Neural progenitor cell (in vitro differentiated cells): ENCODE results near the gene LRRTM3. TPM values are rescaled to one million over a fixed set of nuclear protein-coding genes. Genes with fewer than 3 reads are reported as not detected.

Source experiments
- DNase-seq: peaks from one replicate; pipeline ENCODE4 v3.0.0-alpha.2; 2016; ENCODE audit warnings: low spot score
- H2AFZ ChIP-seq: fragments of 200-600 bp; sonication (generic); replicated peaks from 2 replicates; pipeline ENCODE4 v1.6.1; 2016; ENCODE audit warnings: antibody characterized with exemption
- H3F3A ChIP-seq: fragments of 200-600 bp; sonication (generic); 2 replicates; pipeline ENCODE4 v1.6.1; 2016; ENCODE audit warnings: antibody characterized with exemption, low read depth
- H3K27ac ChIP-seq: fragments of 200-600 bp; sonication (generic); 2 replicates; pipeline ENCODE4 v1.5.1; 2016; ENCODE audit warnings: mild to moderate bottlenecking
- H3K27me3 ChIP-seq: fragments of 200-600 bp; sonication (generic); 2 replicates; pipeline ENCODE4 v1.6.1; 2016; ENCODE audit warnings: mild to moderate bottlenecking, moderate library complexity
- H3K36me3 ChIP-seq: fragments of 200-600 bp; sonication (generic); 2 replicates; pipeline ENCODE4 v1.5.1; 2016
- H3K4me1 ChIP-seq: fragments of 200-600 bp; sonication (generic); 2 replicates; pipeline ENCODE4 v1.6.1; 2016; ENCODE audit warnings: mixed run types
- H3K4me2 ChIP-seq: fragments of 200-600 bp; sonication (generic); 2 replicates; pipeline ENCODE4 v1.6.1; 2016
- H3K4me3 ChIP-seq: fragments of 200-600 bp; sonication (generic); 2 replicates; pipeline ENCODE4 v1.5.1; 2016
- H3K79me2 ChIP-seq: fragments of 200-600 bp; sonication (generic); 2 replicates; pipeline ENCODE4 v1.6.1; 2016; ENCODE audit warnings: low read depth
- H3K9ac ChIP-seq: fragments of 200-600 bp; sonication (generic); 2 replicates; pipeline ENCODE4 v1.6.1; 2016
- H3K9me3 ChIP-seq: fragments of 200-600 bp; sonication (generic); 2 replicates; pipeline ENCODE4 v1.5.1; 2016; ENCODE audit warnings: low read depth
- H4K20me1 ChIP-seq: fragments of 200-600 bp; sonication (generic); 2 replicates; pipeline ENCODE4 v1.6.1; 2016; ENCODE audit warnings: low read depth
- H3K27ac Mint-ChIP-seq: 3 replicates; pipeline ENCODE4 v1.8.0; 2021; ENCODE audit warnings: mixed read lengths
- H3K27me3 Mint-ChIP-seq: 2 replicates; pipeline ENCODE4 v1.8.0; 2022; ENCODE audit warnings: low read depth, mild to moderate bottlenecking, inconsistent platforms, moderate library complexity, mixed read lengths; ENCODE audit not compliant: insufficient read depth
- H3K36me3 Mint-ChIP-seq: 3 replicates; pipeline ENCODE4 v1.8.0; 2021; ENCODE audit warnings: mixed read lengths
- H3K4me1 Mint-ChIP-seq: 3 replicates; pipeline ENCODE4 v1.8.0; 2021; ENCODE audit warnings: mixed read lengths
- H3K4me3 Mint-ChIP-seq: 3 replicates; pipeline ENCODE4 v1.8.0; 2021; ENCODE audit warnings: mild to moderate bottlenecking, moderate library complexity, mixed read lengths
- H3K9me3 Mint-ChIP-seq: 3 replicates; pipeline ENCODE4 v1.8.0; 2020; ENCODE audit warnings: mixed read lengths
- CTCF ChIP-seq: fragments of 200-600 bp; sonication (generic); IDR thresholded peaks from 2 replicates; pipeline ENCODE4 v1.5.1; 2017; ENCODE audit warnings: antibody characterized with exemption, mild to moderate bottlenecking
- EZH2 ChIP-seq: fragments of 200-600 bp; sonication (generic); IDR thresholded peaks from 2 replicates; pipeline ENCODE4 v1.6.1; 2017; ENCODE audit warnings: antibody characterized with exemption, mild to moderate bottlenecking, moderate library complexity
- EZH2phosphoT487 ChIP-seq: fragments of 200-600 bp; sonication (generic); IDR thresholded peaks from 2 replicates; pipeline ENCODE4 v1.6.1; 2017; ENCODE audit warnings: antibody characterized with exemption
- total RNA-seq: library from RNA; depleted of rRNA; stranded (reverse); fragments of >200 nt; gene quantifications from 2 replicates; pipeline ENCODE4 v1.2.3, GENCODE V29; 2015; ENCODE audit warnings: low replicate concordance

Gene LRRTM3
- total RNA-seq, 1 donor from 2014 or later, result not detected

GRCh38 chr10:66916030-66916429 lies 9.8 kb upstream of the LRRTM3 start:
- no peak for DNase-seq
- Histone ChIP-seq H3K79me2 (no peaks in the 10 kb centered on the region), H3K4me1 (no peaks in the 10 kb centered on the region), H4K20me1 (no peaks in the 10 kb centered on the region), H3K27me3 (no peaks in the 10 kb centered on the region), H3K36me3 (no peaks in the 10 kb centered on the region), H3K9ac (no peak overlapping the region), H3K4me2 (no peak overlapping the region), H3K27ac (no peak overlapping the region), H3K4me3 (no peak overlapping the region), H2AFZ (no peak overlapping the region), H3K9me3 (no peaks in the 10 kb centered on the region), H3F3A (no peaks in the 10 kb centered on the region)
- H3K4me3 Mint-ChIP-seq, result no peak overlapping the region
- H3K4me1 Mint-ChIP-seq, result no peaks in the 10 kb centered on the region
- no peaks in the 10 kb centered on the region for H3K36me3 Mint-ChIP-seq
- no peaks in the 10 kb centered on the region for H3K27me3 Mint-ChIP-seq
- TF ChIP-seq EZH2 (no peak), CTCF (no peak), EZH2phosphoT487 (no peak)
- no peak overlapping the region for H3K27ac Mint-ChIP-seq
- no peaks in the 10 kb centered on the region for H3K9me3 Mint-ChIP-seq

GRCh38 chr10:66917104-66917503 lies 8.7 kb upstream of the LRRTM3 start:
- no peaks in the 10 kb centered on the region for H3K36me3 ChIP-seq
- peak; percentile 27 for DNase-seq
- Mint-ChIP-seq H3K36me3 (no peaks in the 10 kb centered on the region), H3K4me1 (no peaks in the 10 kb centered on the region), H3K4me3 (no peak overlapping the region), H3K9me3 (no peaks in the 10 kb centered on the region), H3K27ac (no peak overlapping the region), H3K27me3 (peaks cover 2% of the 10 kb centered on the region)
- no peak overlapping the region for H3K4me2 ChIP-seq
- H3F3A ChIP-seq, result no peaks in the 10 kb centered on the region
- no peaks in the 10 kb centered on the region for H4K20me1 ChIP-seq
- H3K9ac ChIP-seq, result no peak overlapping the region
- TF ChIP-seq EZH2phosphoT487 (no peak), CTCF (peak; percentile 38)
- no peaks in the 10 kb centered on the region for H3K79me2 ChIP-seq
- H3K4me3 ChIP-seq, result no peak overlapping the region
- no peaks in the 10 kb centered on the region for H3K27me3 ChIP-seq
- H3K27ac ChIP-seq, result no peak overlapping the region
- H2AFZ ChIP-seq, result no peak overlapping the region
- no peaks in the 10 kb centered on the region for H3K4me1 ChIP-seq
- H3K9me3 ChIP-seq, result no peaks in the 10 kb centered on the region

- no peaks in the 10 kb centered on the region for H3K4me1 Mint-ChIP-seq
- TF ChIP-seq CTCF (no peak), EZH2 (no peak), EZH2phosphoT487 (no peak)
- no peak overlapping the region for H3K27ac ChIP-seq
These were observed 6.6 kb upstream of the LRRTM3 start for GRCh38 chr10:66919248-66919647.

More at GRCh38 chr10:66919248-66919647, 6.6 kb upstream of the LRRTM3 start:
- H3K4me3 Mint-ChIP-seq, result no peak overlapping the region
- H3K27me3 Mint-ChIP-seq, result peaks cover 4% of the 10 kb centered on the region
- no peak overlapping the region for H3K4me2 ChIP-seq
- no peaks in the 10 kb centered on the region for H3K27me3 ChIP-seq
- no peak overlapping the region for H3K4me3 ChIP-seq
- H3K36me3 Mint-ChIP-seq, result no peaks in the 10 kb centered on the region
- no peaks in the 10 kb centered on the region for H3K9me3 Mint-ChIP-seq
- H3F3A ChIP-seq, result no peaks in the 10 kb centered on the region
- no peaks in the 10 kb centered on the region for H3K4me1 ChIP-seq
- no peak overlapping the region for H3K27ac Mint-ChIP-seq
- H3K9me3 ChIP-seq, result no peaks in the 10 kb centered on the region
- H3K79me2 ChIP-seq, result no peaks in the 10 kb centered on the region
- H3K9ac ChIP-seq, result no peak overlapping the region
- DNase-seq, result no peak
- H3K36me3 ChIP-seq, result no peaks in the 10 kb centered on the region
- no peaks in the 10 kb centered on the region for H4K20me1 ChIP-seq
- no peak overlapping the region for H2AFZ ChIP-seq
